Omental fat pad (tissue), 4 donors: Measurements from ENCODE around the gene RNASEH2C. TPM values are rescaled to one million over a fixed set of nuclear protein-coding genes. Genes with fewer than 3 reads are reported as not detected.
A peak's percentile ranks its signal among the peaks of the same experiment; 100 is the strongest.
"Not testable (repeated sequence)": the region's sequence is repeated elsewhere in the genome, so short reads cannot be mapped to it uniquely, and the experiment has no call there.

ENCODE experiments used
- ATAC-seq: fragments of 150-250 bp; one replicate; pipeline ENCODE4 v1.9.1; 2016; ENCODE audit warnings: mild to moderate bottlenecking, moderate library complexity; ENCODE audit not compliant: low FRiP score
- DNase-seq: peaks from one replicate; pipeline ENCODE4 v3.0.0-alpha.2; 2019; ENCODE audit warnings: low spot score
- CTCF ChIP-seq, 3 donors: fragments of 450-650 bp; IDR thresholded peaks; one replicate each; pipeline ENCODE4 v1.5.1; 2016 to 2017; ENCODE audit warnings: antibody characterized with exemption in 3 of 3, mild to moderate bottlenecking in 3 of 3, moderate library complexity in 2 of 3
- total RNA-seq, 4 donors: library from RNA; depleted of rRNA; stranded (reverse); fragments of >200 nt; gene quantifications; one replicate each; pipeline ENCODE4 v1.1.0, GENCODE V29; 2016

RNASEH2C gene
- total RNA-seq, 4 donors from 2014 or later = 89.7 to 192 (median 125) TPM

DNA sequence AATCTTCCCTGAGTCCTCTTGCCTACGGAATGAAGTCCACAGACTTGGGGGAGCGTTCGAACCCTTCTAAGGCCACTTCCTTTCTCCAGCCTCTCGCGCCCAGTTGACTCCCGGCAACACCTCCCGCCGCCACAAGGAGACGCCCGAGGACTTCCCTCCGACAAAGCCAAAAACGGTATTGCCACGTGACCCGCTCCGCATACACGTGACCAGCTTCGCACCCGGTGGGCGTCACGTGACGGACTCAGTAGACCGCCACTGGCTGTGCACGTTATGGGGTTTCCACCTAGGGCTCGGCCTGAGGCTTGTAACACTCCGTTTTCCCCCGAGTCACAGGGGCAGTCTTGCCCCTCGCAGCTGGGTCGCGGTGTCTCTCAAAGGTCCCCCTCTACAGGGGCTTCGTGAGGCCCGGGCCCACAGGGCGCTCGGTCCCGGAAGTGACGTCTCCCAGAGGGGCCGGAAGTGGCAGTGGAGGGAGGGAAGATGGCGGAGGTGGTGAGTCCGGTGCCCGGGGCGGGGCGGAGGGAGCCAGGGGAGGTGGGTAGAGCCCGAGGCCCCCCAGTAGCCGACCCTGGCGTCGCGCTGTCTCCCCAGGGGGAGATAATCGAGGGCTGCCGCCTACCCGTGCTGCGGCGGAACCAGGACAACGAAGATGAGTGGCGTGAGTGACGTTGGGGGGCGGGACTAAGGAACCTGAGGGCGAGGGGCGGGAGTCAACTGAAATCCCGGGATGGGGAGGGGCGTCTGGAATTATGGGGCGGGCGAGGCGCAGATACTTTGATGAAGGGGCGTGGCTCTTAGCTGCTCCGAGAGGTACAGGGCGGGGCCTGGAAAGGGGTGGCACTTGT lies 8.6 kb downstream of the RNASEH2C start, which contains the start of gene KAT5:
KAT5 (plus strand) TSS at position 468 of the 848 bp plus-strand sequence; CDS start at position 484, 16 bp downstream.
- TF ChIP-seq CTCF (IDR thresholded peaks at IDR 0.05) = peak in 2 of 3 donors; percentile 92 to 99
- ATAC-seq = peak; percentile 95
- DNase-seq = peak; percentile 99

GRCh38 chr11:65710421-65710820 lies 10.2 kb downstream of the RNASEH2C start:
- DNase-seq = no peak
- TF ChIP-seq CTCF (IDR thresholded peaks at IDR 0.05) = no peak
- ATAC-seq = no peak

DNA sequence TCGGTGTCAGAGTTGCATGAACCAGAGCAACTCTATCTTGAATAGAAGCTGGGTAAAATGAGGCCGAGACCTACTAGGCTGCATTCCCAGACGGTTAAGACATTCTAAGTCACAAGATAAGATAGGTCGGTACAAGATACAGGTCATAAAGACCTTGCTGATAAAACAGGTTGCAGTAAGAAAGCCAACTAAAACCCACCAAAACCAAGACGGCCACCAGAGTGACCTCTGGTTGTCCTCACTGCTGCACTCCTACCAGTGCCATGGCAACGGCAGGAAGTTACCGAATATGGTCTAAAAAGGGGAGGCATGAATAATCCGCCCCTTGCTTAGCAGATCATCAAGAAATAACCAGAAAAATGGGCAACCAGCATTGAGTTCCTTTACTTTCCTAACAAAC lies 10.9 kb downstream of the RNASEH2C start:
- TF ChIP-seq CTCF (IDR thresholded peaks at IDR 0.05) = no peak
- ATAC-seq (no peak), DNase-seq (no peak)

DNA sequence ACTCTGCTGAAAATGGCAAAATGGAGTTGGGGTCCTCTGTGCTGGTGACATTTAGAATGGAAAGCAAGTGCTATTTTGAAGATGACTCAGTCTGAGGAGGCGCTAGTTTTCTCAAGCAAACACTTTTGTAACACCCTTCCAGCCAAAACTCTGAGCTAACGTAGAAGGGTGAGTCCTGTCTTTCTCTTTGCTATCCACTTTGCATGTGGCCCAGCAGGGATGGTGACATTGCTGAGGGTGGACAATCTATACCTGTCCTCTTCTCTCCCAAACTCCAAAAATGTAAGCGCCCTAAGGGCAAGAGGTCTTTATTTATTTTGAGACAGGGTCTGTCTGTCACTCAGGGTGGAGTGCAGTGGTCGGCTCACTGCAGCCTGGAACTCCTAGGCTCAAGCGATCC lies 12.1 kb downstream of the RNASEH2C start:
- ATAC-seq = no peak
- TF ChIP-seq CTCF (IDR thresholded peaks at IDR 0.05) = no peak

GRCh38 chr11:65707002-65707401 lies 13.6 kb downstream of the RNASEH2C start:
- DNase-seq, ATAC-seq: not testable (repeated sequence)

More for the DNA sequence above, 12.1 kb downstream of the RNASEH2C start:
- DNase-seq = no peak

DNA sequence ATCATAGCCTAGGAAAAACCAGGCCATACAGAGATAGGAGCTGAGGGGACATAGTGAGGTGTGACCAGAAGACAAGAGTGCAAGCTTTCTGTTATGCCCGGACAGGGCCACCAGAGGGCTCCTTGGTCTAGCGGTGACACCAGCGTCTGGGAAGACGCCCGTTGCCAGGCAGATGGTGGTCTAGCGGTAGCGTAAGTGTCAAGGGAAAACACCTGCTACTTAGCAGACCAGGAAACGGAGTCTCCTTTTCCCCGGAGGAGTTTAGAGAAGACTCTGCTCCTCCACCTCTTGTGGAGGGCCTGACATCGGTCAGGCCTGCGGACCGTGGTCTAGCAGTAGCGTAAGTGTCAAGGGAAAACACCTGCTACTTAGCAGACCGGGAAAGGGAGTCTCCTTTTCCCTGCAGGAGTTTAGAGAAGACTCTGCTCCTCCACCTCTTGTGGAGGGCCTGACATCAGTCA lies 14.3 kb downstream of the RNASEH2C start:
- ATAC-seq, DNase-seq: not testable (repeated sequence)
- peak in 1 of 3 donors; percentile 39 for TF ChIP-seq CTCF (IDR thresholded peaks at IDR 0.05)

DNA sequence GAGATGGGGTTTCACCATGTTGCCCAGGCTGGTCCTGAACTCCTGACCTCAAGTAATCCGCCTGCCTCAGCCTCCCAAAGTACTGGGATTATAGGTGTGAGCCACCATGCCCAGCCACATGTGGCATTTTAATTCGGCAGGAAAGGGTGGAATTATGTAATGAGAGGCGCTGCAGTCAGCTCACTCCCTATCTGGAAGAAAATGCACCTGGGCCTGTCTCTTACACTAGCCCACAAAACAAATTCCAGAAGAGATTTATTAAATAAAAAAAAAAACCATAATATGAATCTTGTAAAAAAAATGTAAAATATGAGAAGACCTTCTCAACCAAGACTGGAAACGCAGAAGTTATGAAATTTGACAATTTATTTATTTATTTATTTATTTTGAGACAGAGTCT lies 16.8 kb downstream of the RNASEH2C start:
- ATAC-seq (no peak), DNase-seq (no peak)
- TF ChIP-seq CTCF (IDR thresholded peaks at IDR 0.05) = no peak
